ENCODE measurements around the gene SLC34A1.
"Not testable (repeated sequence)": the region's sequence is repeated elsewhere in the genome, so short reads cannot be mapped to it uniquely, and the experiment has no call there.

SLC34A1 gene

GRCh38 chr5:177368869-177369644 is 15.2 kb upstream of the SLC34A1 start:
- DNase-seq (ENCODE audit: low read depth in 2 of 2), result no peak

GRCh38 chr5:177369645-177370440 is 14.4 kb upstream of the SLC34A1 start:
- no peak for DNase-seq (ENCODE audit: low read depth in 2 of 2)

- DNase-seq (ENCODE audit: low read depth in 2 of 2), result peak in 1 of 2 donors; percentile 48
These were observed 13.6 kb upstream of the SLC34A1 start for GRCh38 chr5:177370488-177371119.

GRCh38 chr5:177371120-177372033 is 12.9 kb upstream of the SLC34A1 start:
- no peak for DNase-seq (ENCODE audit: low read depth in 2 of 2)

GRCh38 chr5:177372034-177372896 is 12.0 kb upstream of the SLC34A1 start:
- no peak for DNase-seq (ENCODE audit: low read depth in 2 of 2)

GRCh38 chr5:177372910-177373309 is 11.3 kb upstream of the SLC34A1 start:
- DNase-seq (ENCODE audit: low read depth in 2 of 2), result no peak

- DNase-seq (ENCODE audit: low read depth in 2 of 2), result no peak
These were observed 10.4 kb upstream of the SLC34A1 start for GRCh38 chr5:177373806-177374205.

GRCh38 chr5:177374211-177374610 is 10.0 kb upstream of the SLC34A1 start:
- no peak for DNase-seq (ENCODE audit: low read depth in 2 of 2)

GRCh38 chr5:177375516-177375915 is 8.7 kb upstream of the SLC34A1 start:
- not testable (repeated sequence) for DNase-seq (ENCODE audit: low read depth in 2 of 2)

GRCh38 chr5:177376107-177376506 is 8.1 kb upstream of the SLC34A1 start:
- DNase-seq (ENCODE audit: low read depth in 2 of 2), result no peak

GRCh38 chr5:177377851-177378776 is 6.1 kb upstream of the SLC34A1 start:
- DNase-seq (ENCODE audit: low read depth in 2 of 2), result no peak

- DNase-seq (ENCODE audit: low read depth in 2 of 2), result peak in 1 of 2 donors; percentile 45
These were observed 5.0 kb upstream of the SLC34A1 start for GRCh38 chr5:177378884-177379883.

- DNase-seq (ENCODE audit: low read depth in 2 of 2), result no peak
These were observed 3.5 kb upstream of the SLC34A1 start for GRCh38 chr5:177380805-177381126.

- DNase-seq (ENCODE audit: low read depth in 2 of 2), result no peak
These were observed 1.7 kb upstream of the SLC34A1 start for GRCh38 chr5:177382423-177383029.

- DNase-seq (ENCODE audit: low read depth in 2 of 2), result no peak
These were observed 1.1 kb upstream of the SLC34A1 start for GRCh38 chr5:177383181-177383580.

- DNase-seq (ENCODE audit: low read depth in 2 of 2), result no peak
These were observed 1.5 kb downstream of the SLC34A1 start for GRCh38 chr5:177385720-177386119.

GRCh38 chr5:177386542-177386941 is 2.3 kb downstream of the SLC34A1 start:
- no peak for DNase-seq (ENCODE audit: low read depth in 2 of 2)

- no peak for DNase-seq (ENCODE audit: low read depth in 2 of 2)
These were observed 3.2 kb downstream of the SLC34A1 start for GRCh38 chr5:177387405-177387804.
